Measurements from ENCODE around the gene MUSK.

DNA sequence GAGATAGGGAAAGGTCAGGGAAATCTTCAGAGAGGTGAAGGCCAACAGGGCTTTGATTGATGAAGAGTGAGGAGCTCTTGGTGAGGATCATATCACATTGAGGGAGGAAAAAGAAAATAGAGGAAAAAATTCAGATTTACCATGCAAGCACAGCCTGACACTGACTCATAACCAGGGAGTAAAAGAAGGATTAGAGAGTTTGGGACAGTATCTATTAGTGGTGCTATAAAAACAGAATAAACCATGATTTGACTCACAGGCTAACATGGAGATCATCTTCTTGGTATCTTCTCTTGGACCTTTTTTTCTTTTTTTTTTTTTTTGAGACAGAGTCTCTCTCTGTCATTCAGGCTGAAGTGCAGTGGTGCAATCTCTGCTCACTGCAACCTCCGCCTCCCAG lies 44.4 kb downstream of the MUSK start:
- TF ChIP-seq CTCF (IDR thresholded peaks at IDR 0.05) (no peak), POLR2A (IDR thresholded peaks at IDR 0.05) (no peak), EP300 (IDR thresholded peaks at IDR 0.05; ENCODE audit: low read depth) (no peak), POLR2AphosphoS5 (IDR thresholded peaks at IDR 0.05) (no peak)

All from transverse colon (tissue), 4 donors.